ENCODE measurements around the gene ATP9A.

- TF ChIP-seq CTCF (IDR thresholded peaks at IDR 0.05; ENCODE audit: low read depth, low read length): no peak
- TF ChIP-seq POLR2A (IDR thresholded peaks at IDR 0.05; ENCODE audit: extremely low read depth, insufficient read length): no peak
- no peak for TF ChIP-seq MYC (IDR thresholded peaks at IDR 0.05; ENCODE audit: low read depth, low read length)
Observed at GRCh38 chr20:51554538-51555165, 213.5 kb downstream of the ATP9A start.
